HG03521 (cell line): ENCODE data around the gene BRAT1.

Experiments used
- ATAC-seq: cut with Tn5 transposase; IDR thresholded peaks from one replicate; pipeline ENCODE4 v1.9.1; 2021; ENCODE audit warnings: mild to moderate bottlenecking, moderate library complexity; ENCODE audit not compliant: unreplicated experiment

BRAT1 gene

GRCh38 chr7:2525658-2526630 is 29.4 kb downstream of the BRAT1 start:
- no peak for ATAC-seq

- no peak for ATAC-seq
Measured at GRCh38 chr7:2524808-2525657, 30.3 kb downstream of the BRAT1 start.

- ATAC-seq = no peak
Measured at GRCh38 chr7:2523941-2524807, 31.1 kb downstream of the BRAT1 start.

GRCh38 chr7:2523461-2523936 is 31.8 kb downstream of the BRAT1 start:
- no peak for ATAC-seq

- ATAC-seq = no peak
Measured at GRCh38 chr7:2522780-2523433, 32.4 kb downstream of the BRAT1 start.

- no peak for ATAC-seq
Measured at GRCh38 chr7:2521952-2522591, 33.3 kb downstream of the BRAT1 start.

- ATAC-seq = no peak
Measured at GRCh38 chr7:2521341-2521745, 34.0 kb downstream of the BRAT1 start.

GRCh38 chr7:2520761-2521290 is 34.5 kb downstream of the BRAT1 start:
- no peak for ATAC-seq

GRCh38 chr7:2520131-2520760 is 35.1 kb downstream of the BRAT1 start:
- no peak for ATAC-seq

GRCh38 chr7:2519119-2519930 is 36.0 kb downstream of the BRAT1 start, which contains the start of gene LFNG:
Gene LFNG, plus strand, starts transcription at chr7:2519774. Its CDS starts 88 bp downstream, at chr7:2519862.
- ATAC-seq = peak; percentile 85

- ATAC-seq = no peak
Measured at GRCh38 chr7:2518737-2519118, 36.6 kb downstream of the BRAT1 start.

GRCh38 chr7:2517678-2518507 is 37.4 kb downstream of the BRAT1 start:
- no peak for ATAC-seq

- ATAC-seq = no peak
Measured at GRCh38 chr7:2517026-2517425, 38.3 kb downstream of the BRAT1 start.

- ATAC-seq = no peak
Measured at GRCh38 chr7:2516194-2516555, 39.1 kb downstream of the BRAT1 start.

- no peak for ATAC-seq
Measured at GRCh38 chr7:2515424-2516193, 39.7 kb downstream of the BRAT1 start.
